Measurements from ENCODE around the gene TMEM132D.

TMEM132D gene

DNA sequence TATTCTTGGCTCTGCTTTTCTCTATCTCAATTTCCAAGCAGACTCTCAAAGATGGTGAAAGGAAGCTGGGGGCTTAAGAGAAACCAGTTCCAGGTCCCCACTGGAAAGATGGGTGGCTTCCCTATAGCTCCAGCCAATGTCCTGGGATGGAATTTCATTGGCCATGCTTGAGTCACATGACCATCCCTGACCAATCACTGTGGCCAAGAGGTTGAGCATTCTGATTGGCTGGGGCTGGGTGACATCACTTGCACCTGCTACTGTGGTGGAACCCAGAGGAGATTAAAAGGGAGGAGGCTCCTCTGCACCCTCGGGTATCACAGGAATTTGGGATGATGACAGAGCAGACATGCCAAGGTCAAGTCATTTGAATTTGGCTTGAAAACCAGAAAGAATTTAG is 436.5 kb downstream of the TMEM132D start:
- TF ChIP-seq, protein P1, sequence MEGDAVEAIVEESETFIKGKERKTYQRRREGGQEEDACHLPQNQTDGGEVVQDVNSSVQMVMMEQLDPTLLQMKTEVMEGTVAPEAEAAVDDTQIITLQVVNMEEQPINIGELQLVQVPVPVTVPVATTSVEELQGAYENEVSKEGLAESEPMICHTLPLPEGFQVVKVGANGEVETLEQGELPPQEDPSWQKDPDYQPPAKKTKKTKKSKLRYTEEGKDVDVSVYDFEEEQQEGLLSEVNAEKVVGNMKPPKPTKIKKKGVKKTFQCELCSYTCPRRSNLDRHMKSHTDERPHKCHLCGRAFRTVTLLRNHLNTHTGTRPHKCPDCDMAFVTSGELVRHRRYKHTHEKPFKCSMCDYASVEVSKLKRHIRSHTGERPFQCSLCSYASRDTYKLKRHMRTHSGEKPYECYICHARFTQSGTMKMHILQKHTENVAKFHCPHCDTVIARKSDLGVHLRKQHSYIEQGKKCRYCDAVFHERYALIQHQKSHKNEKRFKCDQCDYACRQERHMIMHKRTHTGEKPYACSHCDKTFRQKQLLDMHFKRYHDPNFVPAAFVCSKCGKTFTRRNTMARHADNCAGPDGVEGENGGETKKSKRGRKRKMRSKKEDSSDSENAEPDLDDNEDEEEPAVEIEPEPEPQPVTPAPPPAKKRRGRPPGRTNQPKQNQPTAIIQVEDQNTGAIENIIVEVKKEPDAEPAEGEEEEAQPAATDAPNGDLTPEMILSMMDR (IDR thresholded peaks at IDR 0.05; ENCODE audit: control extremely low read depth, extremely low read depth, low read depth, missing control alignments): no peak
- ChIA-PET POLR2A (no interaction called here), CTCF (interaction anchor here (1.4 kb wide), 1 partner anchor 13 kb away, joined by 4 read pairs; no protein-coding TSS in a partner anchor)
- DNase-seq (ENCODE audit: extremely low spot score): no peak

DNA sequence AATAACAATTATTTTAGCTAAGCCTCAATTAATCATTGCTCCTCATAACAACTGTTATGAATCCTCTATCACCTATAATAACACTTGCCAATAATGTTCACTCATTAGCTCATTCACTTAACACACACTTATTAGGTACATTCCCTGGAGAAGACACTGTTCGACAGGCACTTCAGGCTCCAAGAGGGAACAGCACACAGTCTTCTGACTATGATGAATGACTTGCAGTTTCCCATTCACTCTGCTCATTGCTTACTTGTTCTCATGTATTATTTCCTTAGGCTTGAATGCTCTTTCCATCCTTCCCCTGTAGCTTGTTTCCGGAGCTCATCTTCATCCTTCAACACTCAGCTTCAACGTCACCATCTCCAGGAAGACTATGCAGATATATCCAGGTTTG is 437.3 kb downstream of the TMEM132D start:
- TF ChIP-seq, protein P1 (IDR thresholded peaks at IDR 0.05; ENCODE audit: control extremely low read depth, extremely low read depth, low read depth, missing control alignments): no peak
- CTCF ChIA-PET: interaction anchor here (1.0 to 1.4 kb wide), 2 partner anchors 12 kb away, joined by 3 to 4 read pairs; no protein-coding TSS in a partner anchor
- POLR2A ChIA-PET: no interaction called here
- no peak for DNase-seq (ENCODE audit: extremely low spot score)

DNA sequence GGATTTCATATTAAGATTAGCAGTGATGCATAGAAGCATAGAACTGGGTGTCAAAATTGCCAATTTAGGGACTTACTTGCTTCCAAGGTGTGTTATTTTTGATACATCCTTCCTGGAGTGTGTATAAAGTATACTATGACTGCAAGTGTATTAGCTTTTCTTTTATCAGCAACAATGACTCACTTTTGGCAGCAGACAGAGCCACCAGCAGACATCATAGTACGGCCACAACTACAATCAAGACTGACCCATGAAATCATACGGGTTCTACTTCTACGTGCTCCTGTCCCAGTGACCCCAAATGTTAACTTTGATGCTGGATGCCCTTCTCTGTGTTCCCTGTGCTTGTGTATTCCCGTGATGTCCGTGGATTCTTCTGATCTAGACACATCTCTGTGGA is 443.9 kb downstream of the TMEM132D start:
- TF ChIP-seq, protein P1 (IDR thresholded peaks at IDR 0.05; ENCODE audit: control extremely low read depth, extremely low read depth, low read depth, missing control alignments): no peak
- DNase-seq (ENCODE audit: extremely low spot score): no peak
- POLR2A ChIA-PET: no interaction called here
- CTCF ChIA-PET: no interaction called here

DNA sequence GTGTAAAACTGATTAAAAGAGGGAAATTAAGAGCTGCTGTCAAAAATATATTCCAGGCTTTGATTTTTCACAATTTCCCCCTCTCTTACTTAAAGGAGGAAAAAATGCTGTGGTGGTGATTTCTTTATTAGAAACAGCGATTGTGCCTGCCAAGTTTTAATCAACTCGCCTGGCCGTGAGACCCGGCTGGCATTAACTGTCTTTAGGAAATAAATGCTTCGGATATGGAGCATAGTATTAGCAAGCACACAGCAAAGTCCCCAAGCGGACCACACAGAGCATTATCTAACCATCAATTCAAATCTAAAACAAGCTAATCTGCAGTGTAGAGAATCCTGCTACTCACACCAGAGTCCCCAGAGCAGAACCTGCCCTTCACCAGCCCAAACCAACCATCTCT is 457.1 kb downstream of the TMEM132D start:
- CTCF ChIA-PET: no interaction called here
- no peak for DNase-seq (ENCODE audit: extremely low spot score)
- POLR2A ChIA-PET: no interaction called here
- TF ChIP-seq, protein P1 (IDR thresholded peaks at IDR 0.05; ENCODE audit: control extremely low read depth, extremely low read depth, low read depth, missing control alignments): no peak

DNA sequence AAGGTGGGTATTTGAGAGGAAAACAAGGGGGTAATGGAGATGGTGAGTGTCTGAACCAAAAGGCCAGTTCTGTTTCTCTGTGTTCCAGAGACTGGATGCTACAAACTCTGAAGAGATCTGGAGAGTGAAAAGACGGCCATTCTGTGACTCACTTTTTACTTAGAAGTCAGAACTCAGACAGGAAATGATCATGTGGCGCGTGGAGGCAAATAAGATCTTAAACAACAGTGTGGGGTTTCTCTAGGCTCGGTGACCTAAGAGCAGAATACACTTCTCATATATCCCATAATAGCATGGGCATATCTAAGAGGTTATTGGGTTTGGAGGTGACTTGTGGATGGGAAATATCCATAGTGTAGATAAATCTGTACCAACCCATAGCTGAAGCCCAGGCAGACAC is 463.5 kb downstream of the TMEM132D start:
- CTCF ChIA-PET: no interaction called here
- POLR2A ChIA-PET: no interaction called here
- DNase-seq (ENCODE audit: extremely low spot score): no peak
- TF ChIP-seq, protein P1 (IDR thresholded peaks at IDR 0.05; ENCODE audit: control extremely low read depth, extremely low read depth, low read depth, missing control alignments): no peak

DNA sequence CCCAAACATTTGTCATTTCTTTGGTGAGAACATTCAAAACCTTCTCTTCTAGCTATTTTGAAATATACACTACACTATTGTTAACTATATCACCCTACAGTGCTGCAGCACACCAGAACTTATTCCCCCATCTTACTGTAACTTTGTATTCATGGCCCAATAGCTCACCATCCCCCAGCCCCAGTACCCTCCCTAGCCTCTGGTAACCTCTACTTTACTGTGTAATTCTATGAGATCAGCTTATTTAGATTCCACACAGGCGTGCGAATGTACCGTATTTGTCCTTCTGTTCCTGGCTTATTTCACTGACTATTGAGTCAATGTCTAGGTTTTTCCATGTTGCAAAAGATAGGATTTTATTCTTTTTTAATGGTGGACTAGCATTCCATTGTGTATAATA is 469.0 kb downstream of the TMEM132D start:
- TF ChIP-seq, protein P1 (IDR thresholded peaks at IDR 0.05; ENCODE audit: control extremely low read depth, extremely low read depth, low read depth, missing control alignments): no peak
- DNase-seq (ENCODE audit: extremely low spot score): no peak
- POLR2A ChIA-PET: no interaction called here
- CTCF ChIA-PET: no interaction called here

Data from GM10248 (cell line).